IgD-negative memory B cell (primary cell): Measurements from ENCODE around the gene ZIC1. TPM values are rescaled to one million over a fixed set of nuclear protein-coding genes. Genes with fewer than 3 reads are reported as not detected.
A peak's percentile ranks its signal among the peaks of the same experiment; 100 is the strongest.

Source experiments
- H3K27ac Mint-ChIP-seq, 3 donors: one replicate each; pipeline ENCODE4 v1.8.0; 2020 to 2022; ENCODE audit warnings: mild to moderate bottlenecking in 3 of 3, mixed read lengths in 3 of 3, moderate library complexity in 1 of 3
- H3K27me3 Mint-ChIP-seq: one replicate; pipeline ENCODE4 v1.8.0; 2021; ENCODE audit warnings: mixed read lengths
- H3K36me3 Mint-ChIP-seq: one replicate; pipeline ENCODE4 v1.8.0; 2020; ENCODE audit warnings: mild to moderate bottlenecking, mixed read lengths
- H3K4me1 Mint-ChIP-seq, 3 donors: one replicate each; pipeline ENCODE4 v1.8.0; 2020 to 2022; ENCODE audit warnings: mixed read lengths in 3 of 3, mild to moderate bottlenecking in 1 of 3
- H3K4me3 Mint-ChIP-seq, 4 donors: one replicate each; pipeline ENCODE4 v1.8.0; 2020 to 2022; ENCODE audit warnings: mild to moderate bottlenecking in 4 of 4, mixed read lengths in 4 of 4, moderate library complexity in 3 of 4
- H3K9me3 Mint-ChIP-seq, 3 donors: one replicate each; pipeline ENCODE4 v1.8.0; 2020 to 2021; ENCODE audit warnings: mixed read lengths in 3 of 3, mild to moderate bottlenecking in 1 of 3
- polyA plus RNA-seq: library from polyadenylated mRNA; unstranded; fragments of 300-500 nt; fragmentation: Illumina TruSeq; gene quantifications from one replicate; pipeline ENCODE4 v1.2.3, GENCODE V29; 2021

The ZIC1 gene
- polyA plus RNA-seq, 1 donor from 2014 or later, result not detected

- Mint-ChIP-seq H3K9me3 (peaks cover 3 to 7% (median 5%) of the 10 kb centered on the region in 3 donors), H3K4me1 (no peaks in the 10 kb centered on the region), H3K27me3 (peaks cover 44% of the 10 kb centered on the region), H3K4me3 (no peak overlapping the region), H3K36me3 (no peaks in the 10 kb centered on the region), H3K27ac (no peak overlapping the region)
These were observed 37.3 kb upstream of the ZIC1 start for GRCh38 chr3:147371771-147372340.

GRCh38 chr3:147372525-147373027 lies 36.6 kb upstream of the ZIC1 start:
- Mint-ChIP-seq H3K27me3 (peaks cover 44% of the 10 kb centered on the region), H3K27ac (no peak overlapping the region), H3K9me3 (peaks cover 3 to 7% (median 5%) of the 10 kb centered on the region in 3 donors), H3K4me3 (no peak overlapping the region), H3K36me3 (no peaks in the 10 kb centered on the region), H3K4me1 (no peaks in the 10 kb centered on the region)

DNA sequence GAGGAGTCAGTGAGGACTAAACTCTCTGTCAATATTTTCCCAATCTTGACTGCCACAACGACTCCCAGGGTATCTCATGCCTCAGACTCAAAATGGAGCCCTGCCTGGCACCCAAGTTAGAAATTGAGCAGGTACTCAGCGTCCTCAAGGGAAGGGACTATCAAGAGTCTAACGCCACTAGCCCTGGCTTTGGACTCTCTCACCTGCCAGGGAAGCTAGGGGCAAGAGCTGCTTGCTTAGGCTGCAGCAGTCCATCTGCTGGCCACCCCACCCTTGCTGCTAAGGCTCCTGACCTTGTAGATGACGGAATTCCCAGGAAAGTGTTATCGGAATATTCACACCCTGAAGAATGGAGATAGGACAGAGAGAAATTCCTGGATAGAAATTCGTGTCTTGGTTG lies 35.9 kb upstream of the ZIC1 start:
- no peak overlapping the region for H3K4me3 Mint-ChIP-seq
- peaks cover 3 to 5% (median 5%) of the 10 kb centered on the region in 3 donors for H3K9me3 Mint-ChIP-seq
- no peak overlapping the region for H3K27ac Mint-ChIP-seq
- no peaks in the 10 kb centered on the region for H3K4me1 Mint-ChIP-seq
- peaks cover 42% of the 10 kb centered on the region for H3K27me3 Mint-ChIP-seq
- H3K36me3 Mint-ChIP-seq, result no peaks in the 10 kb centered on the region

GRCh38 chr3:147377412-147378367 lies 31.5 kb upstream of the ZIC1 start:
- Mint-ChIP-seq H3K27ac (no peak overlapping the region), H3K36me3 (no peaks in the 10 kb centered on the region), H3K4me3 (no peak overlapping the region), H3K9me3 (peaks cover 0 to 5% (median 3%) of the 10 kb centered on the region in 3 donors), H3K4me1 (no peaks in the 10 kb centered on the region), H3K27me3 (peaks cover 43% of the 10 kb centered on the region)

GRCh38 chr3:147379651-147380050 lies 29.5 kb upstream of the ZIC1 start:
- peaks cover 50% of the 10 kb centered on the region for H3K27me3 Mint-ChIP-seq
- no peak overlapping the region for H3K27ac Mint-ChIP-seq
- peaks cover 2% of the 10 kb centered on the region for H3K36me3 Mint-ChIP-seq
- H3K4me1 Mint-ChIP-seq, result no peaks in the 10 kb centered on the region
- H3K9me3 Mint-ChIP-seq, result peaks cover 0 to 3% (median 2%) of the 10 kb centered on the region in 3 donors
- no peak overlapping the region for H3K4me3 Mint-ChIP-seq

GRCh38 chr3:147380387-147380951 lies 28.7 kb upstream of the ZIC1 start:
- no peak overlapping the region for H3K27ac Mint-ChIP-seq

GRCh38 chr3:147380977-147381376 lies 28.2 kb upstream of the ZIC1 start:
- H3K36me3 Mint-ChIP-seq, result peaks cover 2% of the 10 kb centered on the region
- peaks cover 62% of the 10 kb centered on the region for H3K27me3 Mint-ChIP-seq
- H3K4me3 Mint-ChIP-seq, result no peak overlapping the region
- no peak overlapping the region for H3K27ac Mint-ChIP-seq
- H3K9me3 Mint-ChIP-seq, result peaks cover 0 to 3% (median 2%) of the 10 kb centered on the region in 3 donors
- H3K4me1 Mint-ChIP-seq, result no peaks in the 10 kb centered on the region

More at GRCh38 chr3:147380387-147380951, 28.7 kb upstream of the ZIC1 start:
- Mint-ChIP-seq H3K4me1 (no peaks in the 10 kb centered on the region), H3K9me3 (peaks cover 0 to 3% (median 2%) of the 10 kb centered on the region in 3 donors), H3K27me3 (peaks cover 58% of the 10 kb centered on the region), H3K4me3 (no peak overlapping the region), H3K36me3 (peaks cover 2% of the 10 kb centered on the region)

GRCh38 chr3:147381596-147381995 lies 27.6 kb upstream of the ZIC1 start:
- H3K9me3 Mint-ChIP-seq, result peaks cover 0 to 2% (median 1%) of the 10 kb centered on the region in 3 donors
- no peak overlapping the region for H3K27ac Mint-ChIP-seq
- peaks cover 2% of the 10 kb centered on the region for H3K36me3 Mint-ChIP-seq
- peaks cover 68% of the 10 kb centered on the region for H3K27me3 Mint-ChIP-seq
- H3K4me3 Mint-ChIP-seq, result no peak overlapping the region
- no peaks in the 10 kb centered on the region for H3K4me1 Mint-ChIP-seq

GRCh38 chr3:147383617-147384016 lies 25.5 kb upstream of the ZIC1 start:
- H3K27me3 Mint-ChIP-seq, result peaks cover 78% of the 10 kb centered on the region
- no peak overlapping the region for H3K27ac Mint-ChIP-seq
- H3K4me1 Mint-ChIP-seq, result no peaks in the 10 kb centered on the region
- peaks cover 0 to 5% (median 3%) of the 10 kb centered on the region in 3 donors for H3K9me3 Mint-ChIP-seq
- H3K36me3 Mint-ChIP-seq, result peaks cover 2% of the 10 kb centered on the region
- H3K4me3 Mint-ChIP-seq, result no peak overlapping the region

- peaks cover 1 to 5% (median 3%) of the 10 kb centered on the region in 3 donors for H3K9me3 Mint-ChIP-seq
- H3K4me1 Mint-ChIP-seq, result no peaks in the 10 kb centered on the region
- H3K27me3 Mint-ChIP-seq, result peaks cover 79% of the 10 kb centered on the region
- H3K27ac Mint-ChIP-seq, result no peak overlapping the region
- peaks cover 2% of the 10 kb centered on the region for H3K36me3 Mint-ChIP-seq
- no peak overlapping the region for H3K4me3 Mint-ChIP-seq
These were observed 24.7 kb upstream of the ZIC1 start for GRCh38 chr3:147384210-147385058.

- H3K36me3 Mint-ChIP-seq, result peaks cover 2% of the 10 kb centered on the region
- H3K4me1 Mint-ChIP-seq, result no peaks in the 10 kb centered on the region
- peaks cover 78% of the 10 kb centered on the region for H3K27me3 Mint-ChIP-seq
- peak overlapping the region in 2 of 4 donors; percentile 38 to 63 for H3K4me3 Mint-ChIP-seq
- H3K27ac Mint-ChIP-seq, result peak overlapping the region in 1 of 3 donors; percentile 16
- peaks cover 1 to 5% (median 3%) of the 10 kb centered on the region in 3 donors for H3K9me3 Mint-ChIP-seq
These were observed 23.8 kb upstream of the ZIC1 start for GRCh38 chr3:147385059-147386012.

DNA sequence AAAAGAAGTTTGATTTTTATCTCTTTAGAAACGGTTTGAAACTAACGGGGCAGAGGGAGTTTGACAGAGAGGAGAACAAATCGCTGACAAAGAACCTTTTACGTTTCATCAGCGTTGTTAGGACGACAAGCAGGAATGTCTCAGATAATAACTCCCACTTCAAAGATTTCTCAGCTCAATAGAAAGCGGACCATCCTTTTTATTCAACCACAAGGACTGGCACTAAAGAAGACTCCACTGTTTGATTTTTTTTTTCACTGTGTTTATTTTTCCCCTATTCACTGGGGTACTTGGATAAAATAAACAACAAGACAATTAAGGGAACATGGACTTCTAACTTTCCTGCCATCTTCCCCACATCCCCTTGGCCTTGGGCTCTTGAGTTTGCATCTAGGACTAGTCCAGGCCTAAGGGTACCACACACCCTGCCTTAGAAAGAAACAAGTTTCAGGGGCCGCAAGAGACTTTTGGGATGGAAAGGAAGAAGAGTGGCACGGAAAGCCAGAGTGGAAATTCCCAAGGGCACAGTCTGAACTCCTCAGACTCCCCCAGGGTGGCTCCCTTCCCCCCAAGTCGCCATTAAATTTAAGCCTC lies 21.8 kb upstream of the ZIC1 start:
- Mint-ChIP-seq H3K9me3 (peaks cover 1 to 5% (median 5%) of the 10 kb centered on the region in 3 donors), H3K27me3 (peaks cover 74% of the 10 kb centered on the region)

More for the DNA sequence above, 21.8 kb upstream of the ZIC1 start:
- Mint-ChIP-seq H3K36me3 (peaks cover 2% of the 10 kb centered on the region), H3K27ac (no peak overlapping the region), H3K4me1 (no peaks in the 10 kb centered on the region), H3K4me3 (no peak overlapping the region)
